NCI-H1105 (cell line): ENCODE data around the gene NTSR2.

Experiments used
- DNase-seq: peaks from one replicate; lab custom pipeline; 2025; lab: John Stamatoyannopoulos, UW

The NTSR2 gene

DNA sequence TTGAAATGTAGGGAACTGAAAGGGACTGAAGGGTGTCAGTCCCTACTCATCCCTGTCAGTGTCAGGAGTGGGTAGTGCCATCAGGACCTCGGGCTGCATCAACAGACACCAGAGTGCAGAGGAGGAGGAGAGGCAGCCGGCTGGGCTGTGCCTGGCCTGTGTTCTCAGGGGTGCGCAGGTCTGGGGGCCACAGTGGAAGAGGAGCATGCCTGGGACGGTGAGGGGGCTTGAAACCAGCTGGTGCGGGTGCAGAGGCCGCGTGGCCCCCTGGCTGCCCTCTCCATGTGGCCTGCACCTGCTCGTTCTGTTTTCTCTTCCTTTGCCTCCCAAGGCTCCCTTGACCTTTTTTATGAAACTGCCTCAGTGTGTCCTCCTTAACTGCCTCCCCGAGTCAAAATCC, 41.3 kb downstream of the NTSR2 start:
- DNase-seq = no peak

GRCh38 chr2:11625671-11626070, 44.3 kb downstream of the NTSR2 start:
- no peak for DNase-seq

- no peak for DNase-seq
These were observed 45.1 kb downstream of the NTSR2 start for GRCh38 chr2:11624893-11625292.

- DNase-seq = no peak
These were observed 47.4 kb downstream of the NTSR2 start for GRCh38 chr2:11622611-11623010.

DNA sequence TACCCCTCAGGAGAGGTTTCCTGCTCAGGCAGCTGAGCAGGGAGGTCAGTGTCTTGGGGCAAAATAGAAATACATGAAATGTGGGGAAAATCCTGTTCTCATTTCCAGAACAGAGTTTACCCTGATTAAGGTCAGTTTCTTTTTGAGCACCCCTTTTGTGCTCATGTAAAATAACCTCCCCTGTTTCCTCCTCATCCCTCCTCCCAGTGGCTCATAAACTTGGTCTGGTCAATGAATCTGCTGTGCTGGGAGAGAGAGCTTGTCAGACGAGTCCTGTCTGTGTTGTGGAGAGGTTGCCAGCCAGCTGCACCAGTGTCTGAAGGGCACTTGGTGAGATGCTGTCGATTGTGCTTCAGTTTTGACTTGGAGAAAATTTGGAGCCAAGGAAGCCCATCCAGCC, 48.6 kb downstream of the NTSR2 start:
- no peak for DNase-seq

DNA sequence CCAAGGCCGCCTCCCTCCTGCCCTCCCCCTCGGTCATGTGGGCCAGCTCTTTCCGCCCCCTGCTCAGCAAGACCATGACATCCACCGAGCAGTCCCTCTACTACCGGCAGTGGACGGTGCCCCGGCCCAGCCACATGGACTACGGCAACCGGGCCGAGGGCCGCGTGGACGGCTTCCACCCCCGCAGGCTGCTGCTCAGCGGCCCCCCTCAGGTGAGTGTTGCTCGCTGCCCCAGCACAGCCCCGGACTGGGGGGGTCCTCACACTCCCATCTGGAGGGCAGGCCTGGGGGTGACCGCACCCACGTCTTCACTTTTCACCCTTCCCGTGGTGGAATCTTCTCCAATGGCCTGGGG, 51.3 kb downstream of the NTSR2 start:
- DNase-seq = no peak

- DNase-seq = no peak
These were observed 51.8 kb downstream of the NTSR2 start for GRCh38 chr2:11617984-11618707.

- no peak for DNase-seq
These were observed 52.5 kb downstream of the NTSR2 start for GRCh38 chr2:11617527-11617926.

DNA sequence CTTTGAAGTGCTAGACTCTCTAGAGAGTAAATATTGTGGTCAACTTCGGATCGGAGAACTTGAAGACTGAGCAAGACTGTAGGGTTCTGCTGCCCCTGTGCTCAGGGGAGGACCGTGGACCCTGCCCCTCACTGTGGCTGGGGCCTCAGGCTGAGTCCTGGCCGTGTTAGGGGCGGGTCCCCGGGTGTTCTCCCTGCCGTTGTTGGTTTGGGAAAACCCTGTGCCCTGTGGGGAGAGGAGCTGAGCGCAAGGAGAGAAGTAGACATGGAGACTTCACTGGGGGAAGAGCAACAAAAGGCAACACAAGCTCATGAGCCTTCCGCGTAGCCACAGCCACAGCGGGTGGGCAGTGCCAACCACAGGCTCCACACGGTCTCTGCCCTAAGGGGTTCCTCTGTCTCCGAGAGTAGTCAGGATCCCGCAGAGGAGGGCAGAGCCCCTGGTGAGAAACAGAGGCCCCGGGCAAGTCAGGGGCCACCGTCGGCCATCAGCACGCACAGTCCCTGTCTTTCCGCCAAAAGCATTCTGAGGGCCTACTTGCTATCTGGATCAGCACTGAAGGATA, 53.1 kb downstream of the NTSR2 start:
- DNase-seq = no peak

- no peak for DNase-seq
These were observed 53.8 kb downstream of the NTSR2 start for GRCh38 chr2:11616097-11616687.

- DNase-seq = no peak
These were observed 54.8 kb downstream of the NTSR2 start for GRCh38 chr2:11615209-11615608.

GRCh38 chr2:11613297-11613696, 56.7 kb downstream of the NTSR2 start:
- no peak for DNase-seq

GRCh38 chr2:11612553-11613215, 57.3 kb downstream of the NTSR2 start:
- DNase-seq = no peak

GRCh38 chr2:11611251-11611650, 58.7 kb downstream of the NTSR2 start:
- DNase-seq = no peak

DNA sequence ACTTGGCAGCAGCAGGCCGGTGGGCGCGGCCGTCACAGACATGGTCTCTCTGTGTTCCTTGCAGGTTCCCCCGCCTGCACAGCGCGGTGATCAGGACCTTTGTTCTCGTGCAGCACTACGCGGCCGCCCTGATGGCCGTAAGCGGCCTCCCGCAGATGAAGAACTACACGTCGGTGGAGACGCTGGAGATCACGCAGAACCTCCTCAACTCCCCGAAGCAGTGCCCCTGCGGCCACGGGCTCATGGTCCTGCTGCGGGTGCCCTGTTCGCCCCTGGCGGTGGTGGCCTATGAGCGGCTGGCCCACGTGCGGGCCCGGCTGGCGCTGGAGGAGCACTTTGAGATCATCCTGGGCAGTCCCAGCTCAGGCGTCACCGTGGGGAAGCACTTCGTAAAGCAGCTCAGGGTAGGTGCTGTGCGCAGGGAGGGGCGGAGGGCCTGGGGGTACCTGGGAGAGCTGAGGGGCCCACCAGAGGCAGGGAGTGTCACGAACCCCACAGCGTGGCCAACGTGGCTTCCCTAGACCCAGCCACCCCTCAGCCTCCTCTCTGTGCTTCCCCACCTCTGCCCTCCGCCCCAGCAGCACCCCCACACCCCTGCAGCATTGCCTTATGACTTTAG, 59.3 kb downstream of the NTSR2 start:
- DNase-seq = no peak
